Thymus (tissue), 11 donors: Measurements from ENCODE around the gene PPL. TPM values are rescaled to one million over a fixed set of nuclear protein-coding genes. Genes with fewer than 3 reads are reported as not detected.
A peak's percentile ranks its signal among the peaks of the same experiment; 100 is the strongest.

Experiments
- DNase-seq, 9 donors: peaks; one replicate each; pipeline ENCODE4 v3.0.0-alpha.2; 2013; ENCODE audit warnings: low spot score in 9 of 9, low read depth in 6 of 9, missing footprints in 1 of 9
- H3K27ac ChIP-seq, 2 donors: one replicate each; pipeline ENCODE4 v1.5.1; 2013; ENCODE audit warnings: control low read depth in 1 of 2, low read depth in 1 of 2, low read length in 1 of 2, mild to moderate bottlenecking in 1 of 2, moderate library complexity in 1 of 2
- H3K27me3 ChIP-seq, 2 donors: one replicate each; pipeline ENCODE4 v1.5.1; 2013; ENCODE audit warnings: low read length in 1 of 2; ENCODE audit not compliant: control insufficient read depth in 2 of 2, insufficient read depth in 1 of 2
- H3K36me3 ChIP-seq, 2 donors: one replicate each; pipeline ENCODE4 v1.5.1; 2013; ENCODE audit warnings: low read length in 1 of 2, mild to moderate bottlenecking in 1 of 2, moderate library complexity in 1 of 2; ENCODE audit not compliant: control insufficient read depth in 2 of 2, insufficient read depth in 2 of 2
- H3K4me1 ChIP-seq, 2 donors: one replicate each; pipeline ENCODE4 v1.5.1; 2013; ENCODE audit warnings: low read length in 2 of 2; ENCODE audit not compliant: control insufficient read depth in 2 of 2, insufficient read depth in 2 of 2
- H3K4me3 ChIP-seq, 2 donors: one replicate each; pipeline ENCODE4 v1.5.1; 2013; ENCODE audit warnings: low read length in 2 of 2, control low read depth in 1 of 2, mild to moderate bottlenecking in 1 of 2
- H3K9me3 ChIP-seq, 2 donors: one replicate each; pipeline ENCODE4 v1.5.1; 2013; ENCODE audit warnings: low read length in 1 of 2, mild to moderate bottlenecking in 1 of 2; ENCODE audit not compliant: control insufficient read depth in 2 of 2, insufficient read depth in 1 of 2
- WGBS: extraction: QIAGEN DNeasy Blood & Tissue Kit; methylation state at CpG from one replicate; pipeline ENCODE4 v1.1.7; 2013; 5-methylcytosine and 5-hydroxymethylcytosine counted together
- polyA plus RNA-seq: library from polyadenylated mRNA; stranded (reverse); fragments of 200-250 nt; gene quantifications from one replicate; pipeline ENCODE4 v1.2.3, GENCODE V29; 2013
- total RNA-seq: library from RNA; stranded (reverse); fragments of 120-200 nt; gene quantifications from one replicate; pipeline ENCODE4 v1.2.4, GENCODE V29; 2013
- donor health status: healthy.

Gene PPL
- total and polyA plus RNA-seq, 2 donors: 3.7 to 14.3 TPM

DNA sequence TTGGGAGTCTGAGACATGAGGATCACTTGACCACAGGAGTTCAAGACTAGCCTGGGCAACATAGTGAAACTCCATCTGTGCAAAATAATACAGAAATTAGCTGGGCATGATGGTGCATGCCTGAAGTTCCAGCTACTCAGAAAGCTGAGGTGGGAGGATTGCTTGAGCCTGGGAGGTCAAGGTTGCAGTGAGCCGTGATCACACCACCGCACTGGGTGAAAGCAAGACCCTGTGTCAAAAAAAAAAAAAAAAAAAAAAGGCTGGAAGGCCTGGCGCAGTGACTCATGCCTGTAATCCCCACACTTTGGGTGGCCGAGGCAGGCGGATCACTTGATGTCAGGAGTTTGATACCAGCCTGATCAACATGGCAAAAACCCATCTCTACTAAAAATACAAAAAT is 81.6 kb downstream of the PPL start:
- Histone ChIP-seq H3K27ac (no peak overlapping the region), H3K4me3 (no peak overlapping the region), H3K9me3 (no peaks in the 10 kb centered on the region), H3K4me1 (peaks cover 6 to 21% of the 10 kb centered on the region in 2 donors), H3K36me3 (peaks cover 51 to 62% of the 10 kb centered on the region in 2 donors), H3K27me3 (no peaks in the 10 kb centered on the region)
- DNase-seq: no peak
- 97% methylated on average over 5 of the region's 5 CpGs for WGBS

DNA sequence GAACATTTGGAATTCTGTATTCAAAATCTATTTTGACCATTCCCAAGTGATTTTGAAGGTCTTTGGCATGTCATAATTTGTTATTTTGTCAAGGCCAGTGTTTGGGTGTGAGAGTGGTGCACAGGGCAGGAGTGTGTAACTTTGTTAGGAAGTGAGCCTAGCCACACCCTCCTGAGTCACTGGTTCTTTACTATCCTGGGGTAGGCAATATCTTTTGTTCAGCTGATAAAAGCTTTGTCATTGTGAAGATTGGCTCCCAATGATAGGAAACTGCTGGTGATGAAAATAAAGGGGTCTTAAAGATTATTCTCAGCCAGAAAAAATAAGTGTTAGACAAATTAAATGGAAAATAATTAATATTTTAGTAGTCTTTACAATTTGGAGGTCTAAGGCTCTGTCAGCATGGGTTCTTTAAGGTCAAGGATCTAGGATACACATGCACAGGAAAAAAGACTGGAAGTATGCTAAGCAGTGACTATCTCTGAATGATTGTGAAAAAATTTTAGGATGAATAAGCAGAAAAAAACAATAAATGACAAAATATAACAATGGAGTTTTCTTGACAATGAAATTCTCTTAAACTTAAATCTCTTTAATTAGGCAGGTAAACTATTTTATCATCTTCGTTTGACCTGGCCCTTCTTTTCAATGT is 84.6 kb downstream of the PPL start:
- H3K27ac ChIP-seq: no peak overlapping the region
- H3K4me1 ChIP-seq: peaks cover 16 to 32% of the 10 kb centered on the region in 2 donors
- WGBS: 97% methylated on average over 1 of the region's 1 CpG
- no peaks in the 10 kb centered on the region for H3K27me3 ChIP-seq
- no peak overlapping the region for H3K4me3 ChIP-seq
- peaks cover 31 to 35% of the 10 kb centered on the region in 2 donors for H3K36me3 ChIP-seq
- H3K9me3 ChIP-seq: no peaks in the 10 kb centered on the region
- no peak for DNase-seq

GRCh38 chr16:4850211-4850610 is 86.7 kb downstream of the PPL start:
- no peaks in the 10 kb centered on the region for H3K9me3 ChIP-seq
- DNase-seq: no peak
- peaks cover 22 to 24% of the 10 kb centered on the region in 2 donors for H3K4me1 ChIP-seq
- no peak overlapping the region for H3K4me3 ChIP-seq
- peaks cover 25% of the 10 kb centered on the region in 2 donors for H3K36me3 ChIP-seq
- no peak overlapping the region for H3K27ac ChIP-seq
- 97% methylated on average over 3 of the region's 3 CpGs for WGBS
- no peaks in the 10 kb centered on the region for H3K27me3 ChIP-seq

DNA sequence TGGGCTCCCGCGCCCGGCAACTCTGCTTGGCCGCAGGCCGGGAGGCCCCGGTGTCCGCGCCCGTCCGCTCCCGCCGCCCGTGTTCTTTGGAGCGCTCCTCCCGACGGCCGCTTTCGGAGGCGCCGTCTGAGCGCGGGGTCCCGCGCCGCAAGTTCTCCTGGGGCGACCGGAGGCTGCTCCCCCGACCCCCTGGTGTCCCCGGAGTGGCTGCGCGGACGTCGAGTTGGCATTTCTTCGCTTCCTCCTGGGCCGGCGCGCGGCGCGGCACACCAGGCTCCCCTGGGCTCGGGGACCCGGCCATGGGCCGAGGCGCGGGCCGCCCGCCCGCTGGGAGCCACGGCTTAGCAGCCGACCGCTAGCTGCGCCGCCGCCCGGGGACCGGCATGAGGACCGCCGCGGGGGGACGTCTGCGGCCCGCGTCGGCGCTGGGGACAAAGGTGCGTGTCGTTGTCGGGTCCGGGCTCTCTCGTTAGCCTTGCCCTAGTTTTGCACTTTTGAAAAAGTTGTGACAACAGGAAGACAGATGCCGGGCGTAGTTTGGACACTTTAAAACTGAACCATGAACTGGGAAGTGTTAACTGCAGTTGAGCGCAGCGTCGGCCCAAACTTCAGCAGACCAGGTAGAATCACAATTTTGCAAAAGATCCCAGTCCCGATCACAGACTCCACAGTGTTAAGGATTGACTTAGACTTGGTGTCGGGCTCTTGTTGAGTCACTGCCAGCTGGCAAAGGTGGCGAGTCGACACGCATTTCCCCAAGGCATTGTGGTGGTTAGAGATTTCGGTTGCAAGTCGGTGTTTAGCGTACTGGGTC is 89.0 kb downstream of the PPL start:
- Histone ChIP-seq H3K4me3 (peak overlapping the region; percentile 65 to 98), H3K9me3 (no peaks in the 10 kb centered on the region), H3K36me3 (peaks cover 15 to 25% of the 10 kb centered on the region in 2 donors), H3K27ac (peak overlapping the region; percentile 56 to 95), H3K27me3 (no peaks in the 10 kb centered on the region), H3K4me1 (peaks cover 20 to 24% of the 10 kb centered on the region in 2 donors)
- under 1% methylated on average over 83 of the region's 83 CpGs for WGBS
- peak in 7 of 9 donors; percentile 19 to 56 (median 28) for DNase-seq

DNA sequence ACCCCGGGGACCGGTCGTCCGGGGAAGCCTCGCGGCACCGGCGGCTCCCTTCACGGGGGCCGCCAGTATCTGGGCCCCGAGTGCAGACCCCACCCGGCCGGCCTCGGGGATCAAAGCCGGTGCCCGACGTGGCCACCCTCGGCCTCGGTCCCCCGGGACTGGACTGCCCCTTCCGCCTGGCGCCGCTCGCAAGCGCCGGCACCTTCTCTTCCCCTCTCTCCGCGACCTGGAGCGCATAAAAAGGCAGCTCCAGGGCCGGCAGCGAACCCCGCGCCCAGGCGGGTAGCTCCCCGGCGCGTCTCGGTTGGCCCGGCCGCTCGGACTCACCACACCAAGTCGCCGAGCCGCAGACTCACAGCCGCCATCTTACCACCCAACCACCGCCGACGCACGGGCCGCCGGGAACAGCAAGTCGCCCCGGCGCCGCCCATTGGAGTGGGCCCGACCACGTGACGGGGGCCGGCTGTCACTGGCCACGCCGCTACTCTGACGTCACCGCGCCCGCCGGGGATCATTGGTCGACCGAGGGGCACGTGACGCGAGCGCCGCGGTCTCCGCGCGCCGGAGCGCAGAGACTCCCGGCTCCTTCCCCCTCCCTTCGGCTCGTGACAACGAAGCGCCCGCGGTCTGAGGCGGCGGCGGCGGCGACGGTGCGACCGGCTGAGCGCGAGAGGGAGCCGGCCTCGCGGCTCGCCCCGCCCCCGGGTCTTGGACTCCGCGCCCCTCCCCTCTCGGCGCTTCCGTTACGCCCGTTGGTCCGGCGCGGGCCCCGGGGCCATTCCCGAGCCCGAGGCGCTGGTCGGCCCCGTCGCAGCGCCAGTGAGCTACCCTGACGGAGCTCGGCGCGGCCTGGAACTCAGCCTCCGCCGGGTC is 89.8 kb downstream of the PPL start, which contains the start of the genes GLYR1 and UBN1:
Gene GLYR1 (minus strand): TSS at position 388 of the 873 bp plus-strand sequence. CDS start 23 bp downstream, at position 365.
Gene UBN1 (plus strand): TSS at position 581 of the 873 bp plus-strand sequence. CDS start 5,437 bp downstream, outside the sequence.
- Histone ChIP-seq H3K4me3 (peak within 1 kb of the TSS; percentile 89 to 98), H3K27me3 (no peaks in the 10 kb centered on the region), H3K36me3 (peaks cover 20 to 30% of the 10 kb centered on the region in 2 donors), H3K27ac (peak within 1 kb of the TSS; percentile 76 to 95), H3K4me1 (peaks cover 20 to 24% of the 10 kb centered on the region in 2 donors), H3K9me3 (no peaks in the 10 kb centered on the region)
- under 1% methylated on average over 126 of the region's 126 CpGs for WGBS
- peak; percentile 79 to 98 (median 96) for DNase-seq

DNA sequence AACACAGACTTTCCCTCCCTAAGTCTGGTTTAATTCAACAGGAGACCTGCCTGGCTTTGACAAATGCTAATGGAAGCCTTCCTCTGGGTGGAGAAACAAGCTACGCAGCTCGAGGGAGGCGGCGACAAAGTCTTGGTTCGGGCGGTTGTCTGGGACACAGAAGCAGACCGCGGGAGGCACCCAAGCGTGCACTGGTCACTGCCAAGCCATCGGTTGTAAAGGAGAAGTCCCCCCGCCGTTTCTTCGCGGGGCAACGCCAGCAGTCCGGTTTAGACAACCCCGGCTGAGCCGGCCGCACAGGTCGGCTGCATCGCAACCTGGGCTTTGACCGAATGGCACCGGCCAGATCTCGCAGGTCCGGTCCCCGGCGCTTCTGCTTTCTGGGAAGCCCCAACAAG is 90.4 kb downstream of the PPL start:
- no peaks in the 10 kb centered on the region for H3K9me3 ChIP-seq
- H3K27me3 ChIP-seq: no peaks in the 10 kb centered on the region
- under 1% methylated on average over 27 of the region's 27 CpGs for WGBS
- H3K36me3 ChIP-seq: peaks cover 25 to 34% of the 10 kb centered on the region in 2 donors
- peak in 4 of 9 donors; percentile 2 to 23 (median 8) for DNase-seq
- H3K4me3 ChIP-seq: peak overlapping the region; percentile 89 to 98
- H3K27ac ChIP-seq: peak overlapping the region; percentile 76 to 95
- H3K4me1 ChIP-seq: peaks cover 20 to 23% of the 10 kb centered on the region in 2 donors

- no peak for DNase-seq
- Histone ChIP-seq H3K4me1 (peaks cover under 1 to 5% of the 10 kb centered on the region in 2 donors), H3K4me3 (no peak overlapping the region), H3K9me3 (no peaks in the 10 kb centered on the region), H3K27ac (no peak overlapping the region), H3K36me3 (peaks cover 64 to 80% of the 10 kb centered on the region in 2 donors), H3K27me3 (no peaks in the 10 kb centered on the region)
- WGBS: 79% methylated on average over 5 of the region's 5 CpGs
Measured at GRCh38 chr16:4840984-4841383, 96.0 kb downstream of the PPL start.

DNA sequence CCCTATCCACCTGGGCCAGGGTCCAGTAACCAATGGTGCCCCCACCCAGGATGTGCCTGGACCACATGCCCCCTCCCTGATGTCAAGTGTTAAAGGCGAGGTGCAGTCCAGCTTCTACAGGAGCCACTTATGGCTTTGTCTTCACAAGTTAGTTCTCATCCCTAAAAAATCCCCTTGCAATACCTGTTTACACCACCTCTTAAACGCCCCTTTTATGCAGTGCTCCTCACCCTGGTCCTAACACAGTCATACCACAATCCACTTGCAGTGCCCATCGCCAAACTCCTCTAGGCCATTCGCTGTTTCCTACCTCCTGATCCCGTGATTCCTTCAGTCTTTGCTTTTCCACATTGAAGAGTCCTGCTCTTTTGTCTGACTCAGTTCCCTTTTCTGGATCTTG is 97.0 kb downstream of the PPL start:
- Histone ChIP-seq H3K27ac (no peak overlapping the region), H3K27me3 (no peaks in the 10 kb centered on the region), H3K9me3 (no peaks in the 10 kb centered on the region), H3K4me1 (no peaks in the 10 kb centered on the region), H3K36me3 (peaks cover 65 to 80% of the 10 kb centered on the region in 2 donors), H3K4me3 (no peak overlapping the region)
- DNase-seq: no peak
- 98% methylated on average over 5 of the region's 5 CpGs for WGBS
